Activated CD4-positive, CD25-positive, alpha-beta regulatory T cell treated with anti-CD3 and anti-CD28 coated beads, Interleukin-2, amount 50 U/mL, for 72 hours (primary cell): Measurements from ENCODE around the gene CACNA1S.
A peak's percentile ranks its signal among the peaks of the same experiment; 100 is the strongest.

Experiments used
- DNase-seq: peaks from one replicate; pipeline ENCODE4 v3.0.0; 2021

Gene CACNA1S

DNA sequence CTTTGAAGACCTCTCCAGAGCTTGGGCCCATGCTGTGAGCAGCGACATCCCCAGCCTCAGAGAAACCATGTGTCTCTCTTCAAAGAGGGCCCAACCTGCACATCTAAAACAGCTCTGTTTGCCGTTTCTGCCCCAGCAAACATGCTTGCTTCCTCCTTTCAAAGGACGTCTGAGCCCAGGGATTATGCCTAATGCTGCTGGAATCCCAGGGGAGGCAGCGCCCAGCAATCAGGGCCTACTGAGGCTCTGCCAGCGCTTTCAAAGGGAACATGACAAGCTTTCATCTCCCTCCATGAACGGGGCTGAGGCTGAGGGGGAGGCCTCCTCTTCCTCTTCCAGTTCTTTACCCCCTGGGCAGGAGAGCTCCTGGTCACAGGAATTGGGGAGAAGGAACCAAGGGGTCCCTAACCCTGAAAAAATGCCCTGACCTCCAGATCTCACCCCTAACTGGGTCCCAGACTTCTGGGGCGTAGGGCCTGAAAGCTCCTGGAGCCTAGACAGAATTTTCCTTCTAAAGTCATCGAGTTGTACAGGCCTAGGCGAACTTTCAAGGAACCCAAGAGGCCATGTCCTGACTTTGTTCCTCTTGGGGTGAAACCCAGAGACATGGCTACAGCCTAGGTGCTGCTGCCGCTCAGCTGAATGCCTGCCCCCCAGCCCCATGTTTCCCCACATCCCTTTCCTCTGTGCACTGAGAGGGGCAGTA, 28.2 kb upstream of the CACNA1S start:
- no peak for DNase-seq

DNA sequence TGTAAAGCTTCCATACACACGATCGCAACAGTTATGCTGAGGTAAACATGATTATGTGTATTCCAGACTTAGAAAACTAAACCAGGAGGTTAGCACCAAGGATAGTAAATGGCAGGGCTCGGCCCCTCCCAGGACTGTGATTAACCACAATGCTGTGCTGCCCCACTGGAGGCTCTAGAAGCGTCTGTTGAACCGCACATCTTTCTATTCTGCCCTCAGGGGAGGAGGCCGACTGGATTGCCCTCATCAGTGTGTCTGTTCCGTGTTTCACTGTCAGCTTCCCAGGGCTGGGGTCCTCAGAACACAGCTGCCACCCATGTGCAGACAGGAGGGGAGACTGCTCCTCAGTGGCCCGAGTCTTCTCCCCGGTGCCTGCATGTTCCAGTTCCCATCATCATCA, 27.5 kb upstream of the CACNA1S start:
- DNase-seq: no peak

DNA sequence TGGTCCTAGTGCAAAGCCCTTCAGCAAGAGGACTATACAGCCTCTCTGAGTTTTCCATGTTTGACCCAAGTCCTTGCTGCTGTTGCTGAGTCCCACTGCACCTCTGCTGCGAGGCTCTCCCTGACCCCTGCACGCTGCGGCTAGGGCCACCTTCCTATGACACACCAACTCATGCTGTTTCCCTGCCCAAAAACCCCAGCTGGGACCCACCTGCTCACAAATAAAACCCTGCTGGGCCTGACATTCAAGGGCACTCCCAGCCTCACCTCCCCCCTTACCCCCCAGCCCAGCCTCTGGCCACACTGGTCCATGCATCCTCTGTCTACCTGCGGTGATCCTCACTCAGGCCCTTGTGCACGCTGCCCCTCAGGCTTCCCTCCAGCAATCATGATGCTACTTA, 27.1 kb upstream of the CACNA1S start:
- DNase-seq: no peak

DNA sequence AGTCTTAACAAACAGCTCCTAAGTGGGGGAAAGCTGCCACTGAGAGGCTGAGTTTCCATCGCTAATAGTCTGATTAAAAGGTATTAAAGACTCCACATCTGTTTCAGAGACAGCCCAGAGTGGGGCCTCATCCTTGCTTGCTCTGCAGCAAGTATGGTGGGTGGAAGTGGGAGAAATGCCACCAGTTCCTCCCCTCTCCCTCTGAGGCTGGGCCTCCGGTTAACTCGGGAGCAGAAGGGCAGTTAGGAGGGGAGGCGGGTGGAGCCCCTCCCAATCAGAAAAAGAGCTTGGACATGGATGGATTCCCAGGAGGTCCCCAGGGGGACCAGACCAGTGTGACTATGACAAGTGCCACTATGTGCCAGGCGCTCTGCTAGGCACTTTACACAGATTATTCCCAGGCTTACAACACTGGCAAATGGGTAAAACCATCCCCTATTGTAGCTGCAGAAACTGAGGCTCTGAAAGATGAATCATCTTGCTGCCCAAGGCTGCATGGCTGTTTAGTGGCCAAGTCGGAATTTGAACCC, 26.1 kb upstream of the CACNA1S start:
- DNase-seq: no peak

DNA sequence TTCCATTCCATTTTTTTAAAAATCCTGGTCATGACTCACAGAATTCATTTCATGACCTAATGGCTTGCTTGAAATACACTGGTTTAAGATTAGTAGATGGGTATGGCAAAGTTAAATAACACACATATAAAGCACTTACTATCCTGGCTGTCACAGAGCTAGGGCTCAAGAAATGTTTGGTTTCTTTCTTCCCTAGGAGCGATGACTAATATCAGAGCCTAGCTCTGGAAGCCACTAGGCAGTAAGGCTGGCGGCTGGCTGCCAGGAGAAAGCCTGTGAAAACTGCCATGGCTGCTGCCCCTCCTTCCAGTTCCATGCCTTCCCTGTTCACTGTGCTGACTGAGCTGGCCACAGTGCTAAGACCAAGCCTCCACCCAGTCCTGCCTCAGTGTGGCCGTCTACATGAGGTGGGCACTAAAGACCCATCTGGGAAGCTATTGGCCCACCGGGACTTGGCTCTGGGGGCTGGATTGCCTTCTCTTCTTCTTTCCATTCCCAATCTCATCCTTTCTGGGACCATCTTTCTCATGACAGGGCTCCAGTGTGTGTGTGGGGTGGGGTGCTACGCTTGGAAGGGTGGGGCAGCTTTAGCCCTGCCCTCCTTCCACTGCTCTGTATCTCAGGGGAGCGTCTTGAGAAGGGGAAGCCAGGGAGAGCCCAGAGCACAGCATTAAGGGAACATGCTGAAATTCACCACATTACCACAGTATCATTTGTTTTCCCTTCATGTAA, 25.5 kb upstream of the CACNA1S start:
- DNase-seq: no peak

DNA sequence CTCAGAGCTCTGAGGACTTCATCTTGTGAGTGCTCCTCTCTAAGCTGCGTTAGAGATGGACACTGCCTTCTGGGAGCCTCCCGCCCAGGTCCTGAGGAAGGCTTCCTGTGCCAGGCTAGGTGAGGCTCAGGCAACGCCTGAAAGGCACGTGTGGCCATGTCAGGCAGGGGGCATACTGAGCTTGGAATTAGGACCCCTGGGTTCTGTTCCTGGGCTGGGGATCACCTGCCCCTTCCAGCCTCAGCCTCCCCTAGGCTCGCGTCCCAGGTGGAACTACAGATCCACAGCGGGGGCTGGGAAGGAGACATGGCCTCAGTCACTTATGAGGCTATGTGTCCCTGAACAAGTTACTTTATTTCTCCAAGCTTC, 24.8 kb upstream of the CACNA1S start:
- no peak for DNase-seq

DNA sequence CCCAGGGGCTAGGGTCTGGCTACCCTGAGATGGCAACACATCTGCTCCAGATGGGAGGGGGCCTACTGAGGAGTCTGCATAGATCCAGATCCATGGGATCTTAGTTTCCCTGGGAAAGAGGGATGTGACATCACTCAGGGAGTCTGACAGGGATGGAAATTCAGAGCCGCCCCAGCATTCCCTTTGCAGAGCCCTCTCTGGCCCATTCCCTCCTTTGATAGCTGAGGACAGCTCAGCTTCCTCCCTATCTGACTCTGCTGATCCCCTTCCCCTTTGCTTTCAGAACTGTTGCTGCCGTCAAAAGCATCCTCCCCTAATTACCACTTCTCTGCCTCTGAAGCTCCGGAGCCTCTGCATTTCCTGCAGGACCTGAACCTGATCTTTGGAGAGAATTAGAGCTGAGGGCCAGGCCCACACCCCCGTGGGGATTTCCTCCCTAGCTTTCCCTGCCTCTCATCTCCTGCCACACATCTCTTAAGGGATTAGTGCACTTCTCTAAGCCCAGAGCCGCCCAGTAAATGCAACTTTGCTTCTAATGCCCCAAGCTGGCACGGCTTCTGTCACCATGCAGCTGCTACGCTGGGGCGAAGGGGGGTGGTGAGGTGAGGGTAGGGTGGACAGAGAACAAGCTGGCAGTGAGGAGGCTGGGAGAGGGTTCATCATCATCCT, 24.3 kb upstream of the CACNA1S start:
- no peak for DNase-seq

DNA sequence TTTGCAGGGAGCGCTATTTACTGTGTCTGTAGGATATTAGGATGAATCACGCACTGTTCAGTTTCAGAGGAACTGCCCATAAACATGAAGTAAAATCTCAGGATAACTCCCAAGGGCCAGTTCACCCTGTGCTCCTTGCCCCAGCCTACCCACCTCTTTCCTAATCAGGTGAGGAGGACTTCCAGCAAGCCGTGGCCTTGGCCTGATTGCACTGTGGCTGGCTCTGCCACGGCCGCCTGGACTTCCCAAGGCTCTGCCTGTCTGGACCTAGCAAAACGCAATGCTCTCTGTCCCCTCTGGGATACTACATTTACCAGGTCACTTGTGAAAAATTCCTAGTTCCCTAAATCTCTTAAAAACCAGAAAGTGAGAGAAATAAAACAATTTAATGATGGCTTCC, 22.2 kb upstream of the CACNA1S start:
- no peak for DNase-seq

DNA sequence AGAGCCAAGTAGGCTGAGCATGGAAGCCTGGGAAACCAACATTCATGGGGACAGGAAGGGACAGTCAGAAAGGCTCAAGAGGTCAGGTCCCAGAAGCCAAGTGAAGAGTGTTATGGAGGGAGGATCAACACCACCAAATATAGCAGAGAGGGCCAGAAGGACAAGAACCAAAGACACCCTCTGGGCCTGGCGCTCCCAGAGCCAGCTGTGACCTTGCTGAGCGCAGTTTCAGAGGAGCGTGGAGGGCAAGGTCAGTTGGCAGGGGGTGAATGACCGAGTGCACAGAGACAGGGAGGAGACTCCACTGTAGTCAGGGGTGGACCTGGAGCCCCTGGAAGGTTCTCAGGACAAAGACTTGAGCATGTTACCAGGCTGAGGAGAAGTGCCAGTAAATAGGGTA, 19.2 kb upstream of the CACNA1S start:
- no peak for DNase-seq

DNA sequence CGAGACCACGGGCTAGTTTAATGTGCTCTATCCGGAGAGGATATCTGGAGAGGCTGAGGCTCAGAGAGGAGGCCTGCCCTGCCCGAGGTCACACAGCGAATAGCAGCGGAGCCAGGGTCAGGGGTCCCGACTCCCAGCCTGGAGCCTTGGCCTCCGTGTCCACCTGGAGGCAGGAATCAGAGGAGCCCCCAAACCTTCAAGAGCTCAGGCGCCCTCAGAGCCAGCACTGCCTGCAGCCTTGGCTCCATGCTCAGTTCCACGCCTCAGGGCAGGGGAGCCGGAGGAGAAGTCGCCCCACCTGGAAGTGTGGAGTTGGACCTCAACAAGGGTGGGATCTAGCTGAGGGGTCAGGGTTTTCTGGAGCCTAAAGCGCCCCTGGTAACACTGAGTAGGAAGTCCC, 16.7 kb upstream of the CACNA1S start:
- DNase-seq: no peak

DNA sequence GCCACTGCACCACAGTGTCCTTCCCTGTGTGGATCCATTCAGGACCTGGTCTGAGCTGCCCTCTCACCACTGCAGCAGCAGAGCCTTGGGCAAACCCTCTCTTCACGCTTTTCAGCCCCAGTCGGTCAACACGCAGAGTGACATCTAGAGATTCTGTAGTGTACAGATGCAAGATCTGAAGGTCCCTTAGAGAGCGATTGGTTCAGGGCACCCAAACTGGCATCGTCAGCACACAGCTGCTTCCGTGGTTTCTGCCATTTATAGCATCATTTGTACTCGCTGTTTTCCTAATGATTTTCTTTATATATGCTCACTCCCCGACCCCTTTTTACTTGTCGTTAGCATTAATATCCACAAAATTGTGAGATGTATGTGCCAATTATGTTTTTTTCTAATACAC, 16.2 kb upstream of the CACNA1S start:
- no peak for DNase-seq

DNA sequence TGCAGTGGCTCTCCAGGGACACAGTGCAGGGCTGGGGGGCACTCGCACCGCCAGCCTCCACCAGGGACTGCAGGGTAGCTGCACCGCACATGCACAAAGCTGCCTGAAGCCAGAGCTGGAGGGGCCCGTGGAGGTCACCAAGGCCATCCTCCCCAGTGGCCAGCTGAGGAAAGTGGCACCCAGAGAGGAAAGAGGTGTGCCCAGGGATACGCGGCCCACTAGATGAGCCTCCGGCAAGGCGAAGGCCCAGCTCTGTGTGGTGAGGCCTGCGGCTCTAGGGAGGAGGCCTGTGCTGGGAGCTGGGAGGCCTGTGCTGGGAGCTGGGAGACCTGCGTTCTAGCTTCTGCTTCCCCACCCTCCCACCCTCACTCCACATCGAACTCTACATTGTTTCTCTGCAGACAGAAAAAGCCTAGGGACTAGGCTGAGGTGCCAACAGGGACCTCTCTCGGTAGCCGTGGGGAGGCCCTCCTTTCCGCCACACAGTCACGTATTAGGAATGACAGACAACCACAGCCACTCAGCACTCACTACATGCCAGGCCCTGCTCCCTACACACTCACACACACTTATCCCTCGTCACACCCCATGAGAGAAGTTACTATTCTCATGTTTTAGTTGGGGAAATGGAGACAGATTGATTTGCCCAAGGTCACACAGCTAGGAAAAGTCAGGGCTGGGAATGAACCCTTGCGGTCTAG, 15.7 kb upstream of the CACNA1S start:
- no peak for DNase-seq

DNA sequence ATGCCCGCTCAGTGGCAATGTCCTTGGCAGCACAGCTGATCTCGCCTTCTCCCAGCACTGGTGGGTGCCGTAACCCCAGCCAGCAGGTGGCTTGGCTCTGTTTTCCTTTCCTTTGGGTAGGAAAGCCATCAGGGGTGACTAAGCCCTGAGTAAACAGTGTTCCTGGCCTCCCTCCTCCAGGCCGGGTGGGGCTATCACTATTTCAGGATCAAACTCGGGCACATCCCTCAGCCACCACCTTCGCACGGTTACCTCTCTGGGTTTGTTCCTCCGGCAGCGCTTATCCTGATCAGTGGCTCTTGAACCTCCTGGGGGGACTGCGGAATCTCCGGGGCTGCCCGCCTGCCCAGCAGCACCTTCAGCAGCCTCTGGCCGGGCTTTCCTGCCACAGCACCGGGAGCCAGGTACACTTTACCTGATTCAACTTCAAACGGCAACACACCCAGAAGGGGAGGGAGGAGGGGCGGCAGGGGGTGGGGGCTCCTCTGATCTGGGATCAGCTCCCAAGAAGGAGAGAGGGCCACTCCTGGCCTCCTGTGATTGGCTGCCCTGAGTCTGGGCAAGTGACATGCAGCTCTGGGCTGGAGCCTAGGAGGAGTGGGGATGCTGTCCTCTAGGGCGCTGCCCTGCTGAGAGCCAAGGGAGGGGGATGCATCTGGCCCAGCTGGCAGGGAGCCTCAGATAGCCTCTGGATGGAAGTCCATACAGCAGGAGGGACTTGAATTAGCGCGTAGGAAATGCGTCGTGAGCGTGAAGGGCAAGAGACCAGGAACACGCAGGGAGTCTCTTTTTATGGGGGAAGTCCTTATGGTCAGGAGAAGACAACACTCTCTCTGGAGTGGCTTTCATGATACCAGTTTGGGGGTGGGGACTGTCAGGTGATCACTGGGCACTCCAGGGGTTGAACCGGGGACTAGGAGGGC, 14.9 kb upstream of the CACNA1S start, which contains the start of gene ASCL5:
ASCL5 (minus strand) TSS at position 353 of the 923 bp plus-strand sequence. CDS start 11,812 bp downstream, outside the sequence.
- no peak for DNase-seq

DNA sequence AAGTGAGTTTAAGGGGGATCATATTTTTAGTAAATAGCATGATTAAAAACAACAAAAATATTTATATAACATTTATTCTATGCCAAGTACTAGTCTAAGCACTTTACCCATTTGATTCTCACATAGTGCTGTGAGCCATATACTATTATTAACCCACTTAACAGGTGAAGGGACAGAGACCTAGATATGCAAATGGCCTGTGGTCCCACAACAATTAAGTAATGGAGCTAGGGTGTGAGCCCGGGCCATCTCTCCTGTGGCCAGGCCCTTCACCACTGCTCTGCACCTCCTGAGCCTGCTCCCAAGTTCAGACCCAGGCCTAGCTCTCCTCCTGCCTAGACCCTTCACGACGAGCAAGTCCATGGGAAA, 14.2 kb upstream of the CACNA1S start:
- DNase-seq: no peak

DNA sequence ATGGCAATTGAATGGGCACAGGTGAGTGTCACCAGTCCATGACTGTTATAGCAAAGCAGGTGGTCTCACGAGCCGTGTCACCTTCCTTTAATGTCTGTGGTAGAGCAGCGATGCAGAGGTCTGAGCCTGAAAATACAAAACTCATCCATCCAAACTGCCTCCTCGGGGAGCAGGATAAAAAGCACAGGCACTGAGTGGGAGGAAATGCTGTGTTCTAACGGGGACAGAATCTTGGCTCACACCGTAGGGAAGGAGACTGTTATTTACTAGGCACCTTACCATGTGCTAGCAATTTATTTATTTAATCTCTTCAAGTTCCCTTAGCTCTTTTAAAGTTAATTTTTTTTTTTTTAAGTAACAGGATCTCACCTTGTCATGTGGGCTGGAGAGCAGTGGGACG, 13.6 kb upstream of the CACNA1S start:
- DNase-seq: no peak

DNA sequence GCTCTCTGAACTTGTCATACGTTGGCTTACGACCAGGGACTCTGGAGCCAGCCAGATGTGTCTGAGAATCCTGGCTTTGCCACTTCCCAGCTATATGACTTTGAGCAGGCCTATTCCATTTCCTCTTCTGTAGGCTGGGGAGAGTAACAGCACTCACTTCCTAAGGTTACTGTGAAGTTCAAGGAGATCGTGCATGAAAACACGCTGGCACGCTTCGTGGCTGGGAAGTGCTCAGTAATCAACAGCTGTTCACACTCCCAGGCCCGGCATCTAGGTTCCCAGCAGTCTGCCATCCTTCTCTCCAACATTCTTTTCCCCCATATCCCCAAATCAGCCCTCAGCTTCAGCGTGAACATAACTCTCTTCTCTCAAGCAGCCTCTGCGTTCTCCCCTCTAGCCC, 12.8 kb upstream of the CACNA1S start:
- DNase-seq: no peak

DNA sequence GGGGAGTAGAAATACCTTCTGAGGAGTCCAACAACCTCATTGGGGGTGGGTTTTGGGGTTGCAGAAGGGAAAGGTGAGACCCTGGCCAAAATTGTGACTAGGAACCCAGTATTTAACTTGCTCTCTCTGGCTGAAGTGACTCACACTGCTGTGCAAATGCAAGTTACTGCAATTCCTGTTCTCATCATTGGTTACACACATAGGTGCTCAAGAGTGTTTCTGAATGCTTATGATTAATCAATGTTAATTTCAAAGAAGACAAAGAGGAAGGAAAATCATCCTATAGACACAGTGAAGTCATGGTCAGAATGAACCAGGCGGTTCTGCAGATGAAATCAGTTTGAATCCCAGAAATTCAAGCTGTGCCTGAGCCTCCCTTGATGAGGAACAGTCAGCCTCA, 11.6 kb upstream of the CACNA1S start:
- no peak for DNase-seq

DNA sequence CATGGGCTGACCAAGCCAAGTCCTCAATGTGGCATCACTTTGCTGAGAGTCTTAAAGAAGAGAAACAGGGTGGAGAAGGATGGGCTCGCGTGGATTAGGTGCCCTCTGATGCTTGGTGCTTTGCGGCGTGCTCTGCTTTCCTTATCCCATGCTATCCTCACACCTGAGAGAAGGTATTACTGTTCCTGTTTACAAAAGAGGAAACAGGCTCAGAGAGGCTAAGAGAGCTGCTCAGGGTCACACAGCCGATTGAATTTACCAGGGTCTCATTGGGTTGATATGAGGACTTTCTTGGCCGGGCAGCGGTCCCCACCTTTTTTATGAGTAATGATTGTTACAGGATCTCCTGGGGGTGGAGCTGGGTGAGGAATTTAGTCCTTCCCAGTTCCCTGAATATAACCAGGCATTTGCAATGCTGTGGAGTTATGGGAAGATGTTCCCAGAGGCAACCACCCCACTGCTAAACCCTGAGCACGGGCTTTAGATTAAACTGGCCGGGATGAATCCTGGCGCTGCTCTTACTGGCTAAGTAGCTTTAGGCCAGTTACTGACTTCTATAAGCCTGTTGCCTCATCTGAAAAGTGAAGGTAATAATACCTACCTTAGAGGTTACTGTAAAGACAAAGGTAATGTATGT, 10.2 kb upstream of the CACNA1S start:
- DNase-seq: no peak

DNA sequence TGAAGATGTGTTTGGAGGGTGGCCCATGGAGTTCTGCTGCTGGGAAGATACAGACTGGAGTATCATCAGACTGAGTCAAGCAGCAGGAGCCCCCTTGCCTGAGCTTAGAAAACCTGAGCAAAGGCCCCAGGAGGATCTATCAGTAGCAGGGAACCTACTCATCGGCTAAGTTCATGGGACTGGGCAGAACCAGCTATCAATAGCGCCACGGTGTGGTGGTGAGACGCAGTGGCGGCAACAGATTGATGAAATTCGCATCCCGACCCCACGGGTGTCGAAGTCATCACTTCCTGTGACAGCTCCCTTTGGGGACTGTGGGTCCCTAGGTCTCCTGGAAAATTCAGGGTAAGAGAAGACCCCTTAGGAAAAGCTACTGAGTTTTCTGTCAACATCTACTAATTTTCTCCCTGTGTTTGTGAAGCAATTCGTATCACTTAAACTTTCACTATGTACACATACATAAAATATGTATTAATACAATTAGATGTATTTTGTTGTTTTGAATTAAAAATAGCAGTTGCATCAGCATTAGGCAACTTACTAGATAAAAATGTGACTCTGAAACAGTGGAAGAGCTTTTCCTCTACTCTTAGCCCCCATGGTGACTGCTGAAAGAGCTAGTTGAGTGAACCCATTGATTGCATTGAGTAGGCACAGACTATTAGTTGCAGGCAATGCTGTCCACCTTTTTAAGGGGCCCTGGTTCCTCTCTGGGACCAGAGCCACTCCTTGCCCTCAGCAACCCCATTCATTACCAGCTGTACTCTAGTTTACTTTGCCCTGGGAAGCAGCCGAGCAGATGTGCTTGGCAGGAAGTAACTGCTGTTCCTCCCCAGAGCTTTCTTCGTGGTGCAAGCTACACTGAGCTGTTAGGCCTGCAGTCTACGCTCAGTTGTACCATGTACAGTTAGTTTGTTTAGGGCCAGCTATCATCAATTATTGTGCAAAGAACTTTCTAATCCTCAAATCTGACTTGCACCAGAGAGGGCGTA, 7.3 kb upstream of the CACNA1S start:
- peak; percentile 45 for DNase-seq

DNA sequence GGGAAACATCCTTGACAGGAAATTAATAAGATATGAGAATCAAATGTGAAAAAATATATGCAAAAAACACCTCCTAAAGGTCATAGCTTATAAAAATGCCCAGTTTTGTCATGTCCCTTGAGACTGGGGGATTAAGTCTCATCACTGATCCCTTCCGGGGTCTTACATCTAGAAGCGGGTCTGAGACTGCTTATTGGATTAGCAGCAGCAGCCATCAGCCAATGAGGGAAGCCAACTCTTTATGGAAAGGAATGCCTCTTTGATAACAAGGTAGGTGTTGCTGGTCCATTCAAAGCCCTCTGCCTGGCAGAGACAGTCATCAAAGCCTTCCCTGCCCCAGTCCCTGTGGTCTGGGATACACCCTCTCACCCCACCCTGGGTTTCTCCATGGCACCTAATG, 3.9 kb upstream of the CACNA1S start:
- no peak for DNase-seq
